HG03469 (cell line): ENCODE data around the gene CARM1.
"Not testable (repeated sequence)": the region's sequence is repeated elsewhere in the genome, so short reads cannot be mapped to it uniquely, and the experiment has no call there.

Experiments used
- ATAC-seq: cut with Tn5 transposase; IDR thresholded peaks from one replicate; pipeline ENCODE4 v1.9.1; 2021; ENCODE audit warnings: mild to moderate bottlenecking, moderate library complexity, moderate number of reproducible peaks; ENCODE audit not compliant: unreplicated experiment

Gene CARM1

DNA sequence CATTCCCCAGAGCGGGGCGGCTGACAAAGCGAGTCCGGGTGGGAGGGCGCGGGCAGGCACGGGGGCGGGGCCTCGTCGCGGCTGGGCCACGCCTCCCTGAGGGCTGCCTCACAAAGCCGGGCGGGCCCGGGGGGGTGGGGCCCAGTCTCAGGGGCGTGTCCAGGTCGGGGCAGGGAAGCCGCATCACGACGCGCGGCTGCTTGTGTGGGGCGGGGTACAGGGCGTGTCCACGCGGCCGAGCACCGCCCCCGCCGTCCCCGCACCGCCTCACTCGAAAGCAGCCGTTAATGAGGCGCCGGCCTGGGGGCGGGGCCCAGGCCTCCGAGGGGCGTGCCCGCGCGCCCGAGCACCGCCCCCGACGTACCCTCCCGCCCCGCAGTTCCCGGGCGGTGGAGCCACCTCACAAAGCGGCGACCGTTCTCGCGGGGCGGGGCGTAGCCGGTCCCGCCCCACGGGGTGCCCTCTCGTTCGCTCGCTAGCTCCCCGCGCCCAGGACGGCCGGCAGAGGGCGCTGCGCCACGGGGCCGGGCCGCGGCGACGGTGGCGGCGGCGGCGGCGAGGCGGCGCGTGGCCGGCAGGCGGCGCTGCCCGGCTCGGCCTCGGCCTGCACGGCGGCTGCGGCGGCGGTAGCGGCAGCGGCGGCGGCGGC lies at the start of gene CARM1:
Gene CARM1 (plus strand): TSS at position 599 of the 649 bp plus-strand sequence. CDS start 150 bp downstream, outside the sequence.
- peak; percentile 54 for ATAC-seq

DNA sequence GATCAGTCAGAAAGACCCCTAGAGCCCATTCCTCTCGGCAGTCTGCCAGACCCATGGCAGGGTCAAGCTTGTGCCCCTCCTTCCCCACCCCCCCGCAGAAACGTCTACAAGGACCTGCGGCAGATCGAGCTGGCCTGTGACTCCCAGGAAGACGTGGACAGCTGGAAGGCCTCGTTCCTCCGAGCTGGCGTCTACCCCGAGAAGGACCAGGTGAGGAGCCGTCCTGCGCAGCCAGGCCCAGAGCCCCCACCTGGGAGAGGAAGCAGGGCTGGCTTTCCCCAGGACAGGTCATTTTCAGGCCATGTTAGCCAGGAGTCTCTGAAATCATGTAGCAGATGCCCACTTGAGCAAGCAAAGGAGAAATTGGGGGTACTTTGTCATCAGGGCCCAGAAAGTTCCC lies 47.7 kb upstream of the CARM1 start:
- ATAC-seq, result no peak

DNA sequence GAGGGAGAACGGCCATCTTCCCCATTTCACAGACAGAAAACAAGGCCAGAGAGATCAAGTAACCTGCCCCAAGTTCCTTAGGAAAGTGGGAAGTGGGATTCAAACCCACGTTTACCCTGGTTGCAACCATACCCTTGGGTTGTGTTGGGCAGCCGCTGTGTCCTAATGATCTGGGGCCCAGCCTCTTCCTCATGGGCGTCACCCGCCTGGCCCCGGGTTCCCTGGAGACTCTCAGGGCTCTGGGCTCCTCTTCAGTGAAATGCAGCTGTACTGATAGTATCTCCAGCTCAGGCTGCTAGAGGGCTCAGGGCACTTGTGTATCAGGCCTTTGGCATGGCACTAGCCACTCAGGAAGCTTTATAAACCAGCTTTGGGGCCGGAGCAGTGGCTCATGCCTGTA lies 45.1 kb upstream of the CARM1 start:
- ATAC-seq, result no peak

DNA sequence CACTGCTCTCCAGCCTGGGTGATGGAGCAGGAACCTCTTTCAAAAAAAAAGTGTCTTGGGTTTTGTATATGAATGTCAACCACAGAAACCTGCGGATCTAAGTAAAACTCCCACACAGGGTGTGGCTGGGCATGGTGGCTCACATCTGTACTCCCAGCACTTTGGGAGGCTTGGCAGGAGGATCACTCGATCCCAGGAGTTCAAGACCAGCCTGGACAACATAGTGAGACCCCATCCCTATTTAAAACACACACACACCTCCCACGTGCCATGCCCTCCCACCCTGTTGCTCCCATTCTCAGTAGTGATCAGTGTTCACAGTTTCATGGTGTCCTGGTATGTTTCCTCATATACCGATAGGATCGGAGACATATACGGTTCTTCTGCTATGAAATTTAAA lies 44.5 kb upstream of the CARM1 start:
- ATAC-seq, result no peak

DNA sequence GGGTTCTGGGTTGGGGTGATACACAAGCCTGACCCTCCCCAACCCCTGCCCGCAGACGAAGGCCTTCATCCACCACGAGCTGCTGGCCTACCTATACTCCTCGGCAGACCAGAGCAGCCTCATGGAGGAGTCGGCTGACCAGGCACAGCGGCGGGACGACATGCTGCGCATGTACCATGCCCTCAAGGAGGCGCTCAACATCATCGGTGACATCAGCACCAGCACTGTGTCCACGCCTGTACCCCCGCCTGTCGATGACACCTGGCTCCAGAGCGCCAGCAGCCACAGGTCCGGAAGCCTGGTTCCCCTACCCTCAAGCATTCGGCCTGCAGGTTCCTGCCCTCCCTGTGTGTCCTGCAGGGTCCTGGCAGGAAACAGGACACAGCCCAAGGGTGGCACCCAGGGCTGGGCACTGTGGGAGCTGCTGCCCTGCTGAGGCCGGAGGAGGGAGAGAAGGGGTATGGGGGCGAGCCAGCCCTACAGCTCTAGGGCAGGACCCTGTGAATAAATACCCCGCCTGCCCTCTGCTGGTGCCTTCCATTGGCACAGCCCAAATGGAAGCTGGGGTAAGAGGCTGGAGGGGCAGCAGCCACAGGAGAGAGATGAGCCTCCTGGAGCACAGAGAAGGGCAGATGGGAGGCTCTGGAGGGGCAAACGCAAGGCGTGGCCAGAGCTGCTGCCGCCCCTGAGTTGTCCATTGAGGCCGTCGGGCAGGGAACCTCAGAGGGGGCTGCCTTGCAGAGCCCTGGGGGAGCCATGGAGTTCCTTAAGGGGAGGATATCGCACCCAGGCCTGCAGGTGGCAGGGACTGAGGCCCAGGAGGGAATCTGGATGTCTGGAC lies 42.2 kb upstream of the CARM1 start:
- ATAC-seq, result no peak

DNA sequence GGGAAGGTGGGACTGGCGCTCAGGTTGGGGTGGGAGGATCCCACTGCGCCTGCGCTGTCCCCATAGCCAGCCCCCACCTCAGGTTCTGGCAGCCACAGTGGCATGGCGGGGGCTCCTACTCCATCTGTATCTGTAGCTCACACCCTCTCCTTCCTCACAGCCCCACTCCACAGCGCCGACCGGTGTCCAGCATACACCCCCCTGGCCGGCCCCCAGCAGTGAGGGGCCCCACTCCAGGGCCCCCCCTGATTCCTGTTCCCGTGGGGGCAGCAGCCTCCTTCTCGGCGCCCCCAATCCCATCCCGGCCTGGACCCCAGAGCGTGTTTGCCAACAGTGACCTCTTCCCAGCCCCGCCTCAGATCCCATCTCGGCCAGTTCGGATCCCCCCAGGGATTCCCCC lies 41.4 kb upstream of the CARM1 start:
- ATAC-seq, result no peak

DNA sequence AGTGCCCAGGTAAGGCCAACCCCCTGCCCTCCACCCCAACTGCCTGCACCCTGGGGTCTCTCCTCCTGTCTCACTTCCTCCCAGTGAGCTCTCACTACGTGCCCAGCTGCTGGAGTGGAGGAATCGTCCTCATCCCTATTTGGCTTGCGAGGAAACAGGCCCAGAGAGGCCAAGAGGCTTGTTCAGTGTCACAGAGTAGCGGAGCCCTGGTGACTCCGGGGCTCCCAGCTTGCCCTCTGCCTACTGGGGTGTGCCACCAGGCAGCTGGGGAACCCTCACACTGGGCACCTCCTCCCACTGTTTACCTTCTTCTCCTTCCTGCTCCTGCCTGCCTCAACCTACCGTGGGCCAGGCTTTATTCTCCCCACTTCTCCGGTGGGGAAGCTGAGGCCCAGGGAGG lies 41.0 kb upstream of the CARM1 start:
- ATAC-seq, result no peak

DNA sequence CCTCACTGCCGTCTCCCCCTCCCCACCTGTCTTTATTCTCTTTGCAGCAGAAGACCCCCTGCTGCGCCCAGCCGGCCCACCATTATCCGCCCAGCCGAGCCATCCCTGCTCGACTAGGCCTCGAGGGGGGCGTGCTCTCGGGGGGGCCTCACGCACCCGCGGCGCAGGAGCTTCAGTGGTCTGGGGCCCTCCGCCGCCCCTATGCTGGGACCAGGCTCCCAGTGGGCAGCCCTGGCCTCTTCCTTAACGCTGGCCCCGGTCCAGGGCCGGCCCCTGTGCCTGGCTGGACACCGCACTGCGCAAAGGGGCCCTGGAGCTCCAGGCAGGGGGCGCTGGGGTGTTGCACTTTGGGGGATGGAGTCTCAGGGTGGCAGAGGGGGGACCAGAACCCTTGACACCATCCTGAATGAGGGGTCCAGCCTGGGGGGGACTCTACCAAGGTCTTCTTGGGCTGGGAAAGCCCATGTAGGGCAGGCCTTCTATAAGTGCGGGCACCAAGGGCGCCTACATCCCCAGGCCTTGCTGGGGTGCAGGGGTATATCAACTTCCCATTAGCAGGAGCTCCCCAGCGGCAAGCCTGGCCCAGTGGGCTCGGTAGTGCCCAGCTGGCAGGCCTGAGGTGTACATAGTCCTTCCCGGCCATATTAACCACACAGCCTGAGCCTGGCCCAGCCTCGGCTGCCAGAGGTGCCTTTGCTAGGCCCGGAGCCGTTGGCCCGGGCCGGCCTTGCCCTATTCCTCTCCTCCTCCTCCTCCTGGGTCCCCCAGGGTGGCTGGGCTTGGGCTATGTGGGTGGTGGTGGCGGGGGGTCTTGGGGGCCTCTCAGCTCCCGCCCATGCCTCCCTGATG lies 40.2 kb upstream of the CARM1 start:
- no peak for ATAC-seq

DNA sequence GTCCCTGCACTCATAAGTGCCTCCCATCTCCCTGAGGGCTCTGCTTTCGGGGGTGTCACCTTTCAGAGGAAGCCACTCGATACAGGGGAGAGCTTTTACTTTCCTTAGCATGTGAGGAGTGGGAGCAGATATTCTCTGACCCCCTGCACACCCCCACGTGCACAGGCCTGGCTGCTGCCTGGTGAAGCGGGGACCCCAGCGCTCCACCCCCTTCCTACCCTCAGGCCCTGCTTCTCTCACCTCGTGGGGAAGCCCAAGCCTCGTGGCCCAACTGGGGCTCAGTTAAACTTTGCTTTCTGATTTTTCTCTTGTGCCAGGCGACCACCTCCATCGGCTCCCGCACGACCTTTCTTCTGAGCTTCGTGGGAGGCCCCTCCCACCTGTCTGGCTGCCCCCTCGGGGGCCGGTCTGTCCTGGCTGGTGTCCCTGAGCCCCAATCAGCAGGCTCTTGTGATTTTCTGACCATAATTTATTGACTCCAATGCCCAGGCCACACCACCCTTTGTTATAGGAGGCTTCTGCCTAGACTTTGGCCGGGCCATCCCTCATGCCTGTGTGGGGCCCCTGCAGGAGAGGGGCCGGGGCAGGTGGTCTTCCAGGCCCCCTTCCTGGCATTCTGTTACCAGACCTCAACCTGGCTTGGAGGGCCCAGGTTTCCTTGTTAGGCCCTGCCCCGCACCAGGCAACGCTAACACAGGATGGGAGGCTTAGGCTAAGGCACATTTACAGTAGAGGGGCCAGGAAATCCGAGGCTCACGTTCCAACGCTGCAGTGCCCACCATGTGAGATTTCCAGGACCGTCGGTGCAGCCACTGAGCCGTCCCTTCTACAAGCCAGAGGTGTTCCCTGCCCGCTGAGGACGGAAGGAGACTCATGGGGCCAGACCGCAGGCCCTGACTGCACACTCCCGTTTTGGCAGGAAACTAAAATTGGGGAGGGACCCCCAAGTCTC lies 39.1 kb upstream of the CARM1 start:
- no peak for ATAC-seq

DNA sequence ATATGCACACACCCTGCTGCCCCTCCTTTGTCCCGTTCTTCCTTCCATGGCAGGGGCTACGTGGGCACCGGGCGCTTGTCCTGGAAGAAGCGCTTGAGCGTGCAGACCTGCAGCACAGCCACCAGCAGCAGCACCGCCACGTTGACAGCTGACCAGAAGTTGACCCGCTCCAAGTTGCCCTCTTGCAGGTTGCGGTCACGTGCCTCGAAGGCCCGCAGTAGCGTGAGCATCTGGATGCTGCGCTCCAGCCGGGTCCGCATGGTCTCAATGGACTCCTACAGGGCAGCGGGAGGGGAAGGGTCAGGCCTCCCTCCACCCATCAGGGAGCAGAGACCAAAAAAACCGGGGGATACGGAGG lies 38.4 kb upstream of the CARM1 start:
- no peak for ATAC-seq

DNA sequence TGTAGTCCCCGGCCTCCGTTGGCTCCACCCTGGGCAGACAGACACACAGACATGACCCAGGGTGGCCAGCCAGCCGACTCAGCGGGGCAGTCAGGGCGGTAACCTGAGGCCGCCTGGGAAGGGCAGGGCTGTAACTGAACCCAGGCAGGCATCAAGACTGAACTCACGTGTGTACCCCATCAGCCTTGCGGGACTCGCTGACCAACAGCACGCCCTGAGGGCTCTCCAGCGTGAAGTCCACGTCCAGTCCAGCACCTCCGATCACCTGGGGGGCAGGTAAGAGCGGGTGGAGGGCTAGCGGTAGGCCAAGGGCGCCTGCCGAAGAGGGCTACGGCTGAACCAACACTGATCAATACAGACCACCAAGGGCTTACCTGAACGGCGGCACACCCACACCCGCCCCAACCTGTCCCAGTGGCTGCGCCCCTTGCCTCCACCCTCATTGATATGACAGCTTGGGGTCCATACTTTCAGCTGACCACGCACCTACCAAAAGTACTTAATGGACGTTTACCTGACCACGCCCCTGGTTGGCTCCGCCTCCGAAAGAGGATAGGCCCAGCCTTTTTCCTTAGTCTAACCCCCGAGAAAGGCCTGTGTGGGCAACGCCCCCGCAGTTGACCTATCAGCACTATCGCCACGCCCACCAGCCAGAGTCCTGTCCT lies 36.1 kb upstream of the CARM1 start:
- peak; percentile 53 for ATAC-seq

DNA sequence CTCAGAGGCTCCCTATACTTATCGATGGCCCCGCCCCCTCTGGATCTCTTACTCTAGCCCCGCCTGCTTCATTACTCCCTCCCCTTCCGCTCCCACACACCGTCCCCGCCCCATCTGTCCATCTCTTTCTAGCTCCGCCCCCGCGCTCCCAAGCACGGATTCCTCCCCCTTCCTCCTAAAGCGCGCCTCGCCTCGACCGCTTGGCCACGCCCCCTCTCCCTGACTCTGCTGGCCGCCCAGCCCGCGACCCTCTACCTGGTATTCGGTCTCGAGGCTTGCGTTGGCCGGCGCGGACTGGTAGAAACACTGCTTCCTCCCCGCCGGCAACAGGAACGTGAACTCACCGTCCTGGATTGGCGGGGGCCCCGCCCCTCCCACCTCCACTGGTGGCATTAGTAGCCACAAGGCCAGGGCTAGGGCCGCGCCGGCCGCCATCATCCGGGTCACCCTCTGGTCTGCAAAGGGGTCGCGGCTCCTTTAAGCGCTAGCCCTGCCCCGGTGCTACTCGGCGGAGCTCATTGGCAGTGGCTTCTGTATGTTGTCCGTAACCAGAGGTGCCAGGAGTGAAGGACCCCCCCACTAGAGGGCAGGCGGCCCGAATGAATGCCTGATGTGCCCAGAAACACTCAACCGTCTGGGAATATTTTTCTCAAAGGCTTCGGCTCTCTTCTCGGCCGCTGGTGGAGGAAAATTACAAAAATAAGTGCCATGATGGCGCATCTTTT lies 35.4 kb upstream of the CARM1 start, which contains the start of gene TMED1:
Gene TMED1 (minus strand): TSS at position 459 of the 725 bp plus-strand sequence. CDS start 21 bp downstream, at position 438.
- ATAC-seq, result peak; percentile 43

DNA sequence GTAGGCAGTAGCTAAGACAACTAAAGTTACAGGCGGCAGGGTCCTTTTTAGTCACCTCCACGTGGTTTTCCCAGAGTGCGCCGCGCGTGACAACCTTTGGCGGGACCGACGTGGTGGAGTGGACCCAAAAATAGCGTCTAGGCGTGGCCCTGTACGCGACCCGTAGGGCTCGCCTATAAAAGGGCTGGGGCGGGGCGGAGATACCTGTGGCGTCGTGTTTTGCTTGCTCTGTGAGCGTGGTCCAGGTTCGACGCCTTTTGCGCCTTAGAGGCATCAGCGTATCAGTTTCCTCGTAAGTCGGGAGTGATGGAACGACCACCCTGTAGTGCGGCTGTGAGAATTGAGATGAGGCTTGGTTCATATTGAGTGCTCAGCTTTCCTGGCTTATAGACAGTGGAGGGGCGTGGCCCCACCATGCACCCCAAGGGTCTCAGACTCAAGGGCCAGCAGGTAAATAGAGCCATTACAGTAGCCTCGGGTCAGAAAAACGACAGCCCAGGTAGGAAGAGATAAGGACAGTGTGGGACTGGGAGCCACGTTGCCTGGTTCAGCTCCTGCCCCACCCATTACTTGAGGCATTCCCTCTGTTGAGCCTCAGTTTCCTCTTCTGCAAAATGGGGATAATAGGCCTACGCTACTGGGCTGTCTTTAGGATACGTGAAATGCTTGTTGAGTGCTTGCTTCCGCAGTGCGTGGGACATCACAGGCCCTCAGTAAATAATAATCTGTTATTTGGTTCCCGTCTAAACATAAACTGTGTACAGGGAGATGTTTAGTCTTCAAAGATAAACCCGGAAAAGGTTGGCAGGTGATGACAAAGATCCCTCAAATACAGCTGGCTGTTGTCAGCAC lies 34.6 kb upstream of the CARM1 start:
- ATAC-seq, result no peak

DNA sequence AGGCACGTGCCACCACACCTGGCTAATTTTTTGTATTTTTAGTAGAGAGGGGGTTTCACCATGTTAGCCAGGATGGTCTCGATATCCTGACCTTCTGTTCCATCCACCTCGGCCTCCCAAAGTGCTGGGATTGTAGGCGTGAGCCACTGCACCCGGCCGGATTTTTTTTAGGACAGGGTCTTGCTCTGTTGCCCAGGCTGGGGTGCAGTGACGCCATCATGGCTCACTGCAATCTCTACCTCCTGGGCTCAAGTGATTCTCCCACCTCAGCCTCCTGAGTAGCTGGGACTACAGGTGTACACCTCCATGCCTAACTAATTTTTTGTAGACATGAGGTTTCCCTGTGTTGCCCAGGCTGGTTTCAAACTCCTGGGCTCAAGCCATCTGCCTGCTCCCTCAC lies 33.7 kb upstream of the CARM1 start:
- ATAC-seq, result not testable (repeated sequence)

DNA sequence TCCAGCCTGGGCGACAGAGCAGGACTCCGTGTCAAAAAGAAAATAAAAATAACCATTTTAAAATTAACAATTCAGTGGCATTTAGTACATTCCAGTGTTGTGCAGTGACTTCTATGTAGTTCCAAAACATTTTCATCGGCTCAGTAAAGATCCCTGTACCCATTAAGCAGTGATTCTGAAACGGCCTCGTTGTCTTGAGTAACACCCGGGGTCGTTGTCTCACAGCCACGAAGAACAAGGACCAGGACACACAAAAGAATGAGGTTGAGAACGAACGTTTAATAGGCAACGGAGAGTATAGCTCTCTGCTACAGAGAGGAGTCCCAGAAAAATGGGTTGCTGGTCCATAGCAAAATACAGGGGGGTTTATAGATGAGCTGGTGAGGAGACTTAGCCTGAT lies 33.0 kb upstream of the CARM1 start:
- no peak for ATAC-seq

DNA sequence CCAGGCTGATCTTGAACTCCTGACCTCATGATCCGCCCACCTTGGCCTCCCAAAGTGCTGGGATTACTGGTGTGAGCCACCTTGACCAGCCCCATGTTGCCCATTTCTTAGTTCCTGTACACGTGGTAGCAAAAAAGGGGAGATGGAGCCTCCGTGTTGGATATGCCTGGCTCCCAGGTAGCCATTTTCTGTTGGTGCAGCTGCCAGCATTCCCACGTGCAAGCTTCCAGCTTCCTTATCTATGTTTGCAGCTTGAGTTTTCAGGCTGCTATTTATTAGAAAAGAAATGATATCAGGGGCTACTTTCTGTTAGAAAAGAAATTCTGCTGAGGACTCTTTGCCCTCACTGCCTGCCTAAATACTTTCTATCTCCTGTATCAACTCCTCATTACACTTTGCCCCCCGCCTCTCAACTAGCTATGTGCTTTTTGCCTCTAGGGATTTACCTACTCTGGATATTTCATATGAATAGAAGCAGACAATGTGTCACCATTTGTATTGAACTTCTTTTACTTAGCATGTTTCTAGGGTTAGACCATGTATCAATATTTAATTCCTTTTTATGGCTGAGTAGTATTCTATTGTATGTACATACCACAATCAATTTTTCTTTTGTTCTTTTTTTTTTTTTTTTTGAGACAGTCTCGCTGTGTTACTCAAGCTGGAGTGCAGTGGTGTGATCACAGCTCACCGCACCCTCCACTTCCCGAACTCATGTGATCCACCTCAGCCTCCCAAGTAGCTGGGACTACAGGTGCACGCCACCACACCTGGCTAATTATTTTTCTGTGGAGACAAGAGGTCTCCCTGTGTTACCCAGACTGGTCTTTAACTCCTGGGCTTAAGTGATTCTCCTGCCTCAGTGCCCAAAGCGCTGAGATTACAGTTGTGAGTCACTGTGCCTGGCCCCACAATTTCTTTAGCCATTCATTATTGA lies 32.0 kb upstream of the CARM1 start:
- ATAC-seq, result no peak

DNA sequence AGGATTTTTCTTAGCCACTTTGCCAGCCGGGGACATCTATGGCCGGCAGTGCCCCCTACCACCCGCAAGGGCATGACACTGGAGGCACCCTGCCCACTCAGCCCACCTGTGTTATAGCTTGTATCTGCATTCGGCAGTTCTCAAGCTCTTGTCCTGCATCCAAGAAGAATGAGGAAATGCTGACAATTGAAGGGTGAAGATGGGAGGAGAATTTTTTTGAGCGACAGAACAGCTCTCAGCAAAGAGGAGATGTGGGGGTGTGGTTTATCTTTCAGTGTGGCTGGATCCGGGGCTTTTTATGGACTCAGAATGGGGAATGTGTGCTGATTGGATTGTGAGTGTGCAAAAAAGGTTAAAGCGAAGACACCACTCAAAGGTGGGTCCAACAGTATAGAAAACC lies 28.6 kb upstream of the CARM1 start:
- ATAC-seq, result no peak
